Neural cell (in vitro differentiated cells): ENCODE measurements around the gene MRPS15.

ENCODE experiments used
- CTCF ChIP-seq: fragments of 450-650 bp; IDR thresholded peaks from 2 replicates; pipeline ENCODE4 v1.5.1; 2014; ENCODE audit warnings: antibody characterized with exemption, mild to moderate bottlenecking, moderate library complexity; ENCODE audit not compliant: poor library complexity, severe bottlenecking
- EP300 ChIP-seq: fragments of 450-650 bp; conservative IDR thresholded peaks from 2 replicates; pipeline ENCODE4 v1.6.1; 2014; ENCODE audit warnings: antibody characterized with exemption, mild to moderate bottlenecking, moderate library complexity; ENCODE audit not compliant: poor library complexity, severe bottlenecking
- EZH2 ChIP-seq: fragments of 200-600, 300-800 bp; shearing (Covaris generic), sonication (generic); IDR thresholded peaks from 2 replicates; pipeline ENCODE4 v1.6.1; 2014; ENCODE audit warnings: antibody characterized with exemption, low read length, borderline replicate concordance, mild to moderate bottlenecking; ENCODE audit not compliant: insufficient read depth, poor library complexity, severe bottlenecking
- MXI1 ChIP-seq: fragments of 450-650 bp; conservative IDR thresholded peaks from 2 replicates; pipeline ENCODE4 v1.6.1; 2014; ENCODE audit warnings: antibody characterized with exemption, mild to moderate bottlenecking; ENCODE audit not compliant: poor library complexity, severe bottlenecking
- RAD21 ChIP-seq: fragments of 450-650 bp; conservative IDR thresholded peaks from 2 replicates; pipeline ENCODE4 v1.6.1; 2014; ENCODE audit warnings: antibody characterized with exemption, mild to moderate bottlenecking, moderate library complexity
- REST ChIP-seq: IDR thresholded peaks from 2 replicates; pipeline ENCODE4 v1.6.1; 2012; ENCODE audit warnings: borderline replicate concordance
- SMC3 ChIP-seq: fragments of 450-650 bp; conservative IDR thresholded peaks from 2 replicates; pipeline ENCODE4 v1.6.1; 2014; ENCODE audit warnings: antibody characterized with exemption, mild to moderate bottlenecking, moderate library complexity; ENCODE audit not compliant: poor library complexity

GRCh38 chr1:36419569-36419968, 44.6 kb downstream of the MRPS15 start:
- TF ChIP-seq RAD21, result no peak
- TF ChIP-seq CTCF, result no peak
- TF ChIP-seq REST, result no peak
- no peak for TF ChIP-seq EZH2
- TF ChIP-seq SMC3, result no peak
- no peak for TF ChIP-seq EP300
- TF ChIP-seq MXI1, result no peak
